ENCODE measurements around the gene PPA1.
"Not testable (repeated sequence)": the region's sequence is repeated elsewhere in the genome, so short reads cannot be mapped to it uniquely, and the experiment has no call there.

Gene PPA1

DNA sequence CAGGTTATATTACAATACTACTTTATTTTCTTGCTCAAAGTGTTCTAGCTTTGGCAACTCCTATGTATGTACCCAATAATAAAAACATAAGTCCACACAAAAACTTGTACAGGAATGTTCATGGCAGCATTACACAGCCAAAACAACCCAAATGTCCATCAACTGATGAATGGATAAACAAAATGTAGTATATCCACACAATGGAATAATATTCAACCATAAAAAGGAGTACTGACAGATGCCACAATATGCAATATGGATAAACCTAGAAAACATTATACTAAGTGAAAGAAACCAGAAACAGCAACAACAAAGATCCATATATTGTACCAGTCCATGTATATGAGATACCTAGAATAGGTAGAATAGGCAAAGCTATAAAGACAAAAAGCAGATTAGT, 21.0 kb downstream of the PPA1 start:
- no peak for DNase-seq (ENCODE audit: low read depth in 2 of 2)

DNA sequence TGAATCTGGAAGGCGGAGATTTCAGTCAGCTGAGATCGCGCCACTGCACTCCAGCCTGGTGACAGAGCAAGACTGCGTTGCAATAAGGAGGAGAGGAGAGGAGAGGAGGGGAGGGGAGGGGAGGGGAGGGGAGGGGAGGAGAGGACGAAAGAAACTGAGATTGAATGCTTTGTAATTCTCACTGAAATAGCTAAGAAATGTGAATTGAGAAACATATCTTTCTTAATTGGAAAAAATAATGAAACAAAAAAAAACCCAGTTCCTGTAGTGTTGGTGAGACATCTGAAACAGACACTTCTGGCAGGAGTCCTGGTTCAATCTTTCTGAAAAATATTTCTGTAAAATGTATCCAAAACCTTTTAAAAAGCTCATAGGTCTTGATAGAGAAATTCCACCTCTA, 26.5 kb downstream of the PPA1 start:
- no peak for DNase-seq (ENCODE audit: low read depth in 2 of 2)

DNA sequence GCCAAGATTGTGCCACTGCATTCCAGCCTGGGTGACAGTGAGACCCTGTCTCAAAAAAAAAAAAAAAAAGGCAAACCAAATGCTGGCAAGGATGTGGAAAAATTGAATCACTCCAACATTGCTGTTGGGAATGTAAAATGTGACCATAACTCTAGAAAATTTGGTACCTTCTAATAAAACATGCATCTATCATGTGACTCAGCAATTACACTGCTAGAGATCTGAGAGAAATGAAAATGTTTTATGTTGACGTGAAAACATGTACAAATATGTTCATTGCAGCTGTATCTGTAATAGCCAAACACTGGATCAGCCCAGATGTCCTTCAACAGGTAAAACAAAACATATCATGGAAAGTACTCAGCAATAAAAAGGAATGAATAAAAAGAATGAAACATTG, 32.1 kb downstream of the PPA1 start:
- DNase-seq (ENCODE audit: low read depth in 2 of 2) = no peak

DNA sequence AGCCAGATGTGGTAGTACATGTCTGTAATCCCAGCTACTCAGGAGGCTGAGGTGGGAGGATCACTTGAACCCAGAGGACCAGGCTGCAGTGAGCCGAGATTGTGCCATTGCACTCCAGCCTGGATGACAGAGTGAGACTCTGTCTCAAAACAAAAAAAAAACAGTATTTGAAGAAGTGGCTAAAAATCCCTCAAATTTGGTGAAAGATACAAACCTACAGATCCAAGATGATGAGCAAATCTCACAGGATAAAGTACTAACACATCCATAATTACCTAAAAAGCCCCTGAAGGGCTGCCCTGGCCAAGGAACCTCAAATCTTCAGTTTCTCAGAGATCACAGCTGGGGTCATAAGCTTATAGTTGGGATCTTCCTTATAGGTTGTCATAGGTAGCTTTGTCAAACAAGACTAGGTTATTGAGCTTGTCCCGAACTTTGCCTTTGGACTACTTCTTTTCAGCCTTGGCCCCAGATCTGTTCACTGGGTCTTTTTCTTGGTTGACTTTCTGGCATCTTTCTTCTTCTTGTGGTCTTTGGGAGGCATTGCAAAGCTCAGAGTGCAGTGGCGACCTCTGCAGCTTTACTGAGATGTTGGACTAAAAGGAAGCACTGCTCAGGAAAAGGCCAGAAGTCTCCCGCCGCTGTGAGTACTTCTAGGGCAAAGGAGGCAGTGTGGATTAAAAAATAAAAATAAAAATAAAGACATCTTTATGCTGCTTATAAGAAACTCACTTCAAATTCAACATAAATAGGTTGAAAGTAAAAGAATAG, 34.3 kb downstream of the PPA1 start:
- no peak for DNase-seq (ENCODE audit: low read depth in 2 of 2)

DNA sequence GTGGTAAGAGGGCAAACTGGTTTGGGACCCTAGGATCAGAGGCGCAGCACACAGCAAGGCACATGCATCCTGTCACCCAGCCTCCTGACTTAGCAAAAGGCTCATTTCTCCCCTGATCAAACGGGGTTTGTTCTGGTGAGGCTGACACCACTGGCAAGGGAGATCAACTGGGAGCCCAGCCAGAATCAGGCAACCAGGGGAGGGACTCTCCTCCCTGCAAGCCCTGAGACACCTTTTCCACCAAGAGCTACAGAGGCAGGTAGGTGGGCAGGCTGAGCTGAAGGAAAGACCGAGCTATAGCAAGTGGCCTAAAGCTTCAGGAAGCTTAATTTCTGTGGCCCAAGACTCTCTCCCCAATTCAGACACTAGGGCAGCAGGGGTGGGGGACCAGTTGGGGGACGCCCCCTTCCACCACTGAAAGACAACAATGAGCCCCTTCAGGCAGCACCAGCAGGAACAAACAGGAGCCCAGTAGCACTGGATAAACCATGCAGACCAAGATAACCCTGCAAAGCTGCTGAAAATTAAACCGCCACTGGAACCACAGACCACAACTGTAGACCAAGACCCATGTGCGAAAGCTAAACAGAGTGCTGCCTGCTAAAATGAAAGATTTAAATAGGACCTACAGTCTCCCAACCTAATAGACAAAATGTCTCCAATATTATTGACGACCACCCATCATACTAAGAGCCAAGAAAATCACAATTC, 35.8 kb downstream of the PPA1 start:
- no peak for DNase-seq (ENCODE audit: low read depth in 2 of 2)

DNA sequence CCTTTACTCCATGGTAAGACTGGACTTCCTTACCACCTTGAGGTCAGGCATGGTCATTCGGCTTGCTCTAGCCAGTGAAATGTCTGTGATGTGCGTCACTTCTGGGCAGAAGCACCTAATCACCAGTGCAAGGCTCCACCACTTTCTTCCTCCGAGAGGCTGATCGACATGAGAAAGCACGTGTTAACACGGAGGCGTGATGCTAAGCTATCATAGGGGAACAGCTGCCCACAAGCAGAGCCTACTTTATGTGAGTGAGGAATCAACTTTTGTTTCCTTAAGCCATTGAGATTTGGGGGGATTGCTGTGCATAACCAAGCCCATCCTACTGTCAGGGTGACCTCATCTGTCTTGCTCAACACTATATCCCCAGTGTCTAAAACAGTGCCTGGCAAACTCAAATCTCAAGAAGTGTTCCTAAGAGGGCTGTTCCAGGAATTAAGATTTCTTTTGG, 39.8 kb downstream of the PPA1 start:
- no peak for DNase-seq (ENCODE audit: low read depth in 2 of 2)

DNA sequence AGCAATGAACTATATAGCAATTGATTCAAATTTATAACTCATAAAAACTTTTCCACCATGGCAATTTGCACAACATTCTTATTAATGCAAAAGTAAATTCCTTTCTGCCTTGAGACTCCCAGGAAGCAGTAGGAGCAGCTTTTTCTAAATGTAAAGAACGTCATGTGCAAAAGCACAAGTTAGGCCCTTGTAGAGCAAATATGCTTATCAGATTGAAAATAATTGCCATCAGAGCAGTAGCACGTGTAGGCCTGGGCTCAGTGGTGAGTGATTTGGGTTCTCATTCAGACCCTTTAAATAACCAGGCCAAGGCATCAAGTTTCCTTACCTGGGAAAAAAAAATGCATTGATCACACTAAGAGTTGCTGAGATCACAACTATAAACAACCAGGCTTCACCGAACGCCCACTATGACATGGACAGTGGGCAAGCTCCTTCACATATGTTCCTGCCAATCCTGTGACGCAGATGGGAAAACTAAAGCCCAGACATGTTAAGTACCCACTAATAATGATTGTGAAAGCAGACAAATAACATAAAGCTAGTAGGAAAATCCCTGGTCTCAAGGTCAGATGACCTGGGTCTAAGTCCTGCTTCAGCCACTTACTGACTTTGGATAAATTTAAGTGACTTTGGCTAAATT, 40.8 kb downstream of the PPA1 start:
- no peak for DNase-seq (ENCODE audit: low read depth in 2 of 2)

DNA sequence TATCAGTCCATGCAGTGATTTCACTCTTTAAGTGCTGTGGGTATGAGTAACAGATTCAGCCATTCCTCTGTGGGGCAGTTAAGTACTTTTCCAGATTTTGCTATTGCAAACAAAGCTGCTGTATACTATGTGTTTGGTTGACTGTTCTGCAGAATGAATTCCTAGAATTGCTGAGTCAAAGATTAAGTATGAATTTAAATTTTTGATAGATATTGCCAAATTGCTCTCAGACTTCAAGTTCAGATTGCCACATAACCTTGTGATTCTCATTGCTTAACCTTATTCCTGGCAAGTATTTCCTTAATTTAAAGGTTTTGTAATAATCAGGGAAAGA, 41.3 kb downstream of the PPA1 start:
- DNase-seq (ENCODE audit: low read depth in 2 of 2) = no peak

DNA sequence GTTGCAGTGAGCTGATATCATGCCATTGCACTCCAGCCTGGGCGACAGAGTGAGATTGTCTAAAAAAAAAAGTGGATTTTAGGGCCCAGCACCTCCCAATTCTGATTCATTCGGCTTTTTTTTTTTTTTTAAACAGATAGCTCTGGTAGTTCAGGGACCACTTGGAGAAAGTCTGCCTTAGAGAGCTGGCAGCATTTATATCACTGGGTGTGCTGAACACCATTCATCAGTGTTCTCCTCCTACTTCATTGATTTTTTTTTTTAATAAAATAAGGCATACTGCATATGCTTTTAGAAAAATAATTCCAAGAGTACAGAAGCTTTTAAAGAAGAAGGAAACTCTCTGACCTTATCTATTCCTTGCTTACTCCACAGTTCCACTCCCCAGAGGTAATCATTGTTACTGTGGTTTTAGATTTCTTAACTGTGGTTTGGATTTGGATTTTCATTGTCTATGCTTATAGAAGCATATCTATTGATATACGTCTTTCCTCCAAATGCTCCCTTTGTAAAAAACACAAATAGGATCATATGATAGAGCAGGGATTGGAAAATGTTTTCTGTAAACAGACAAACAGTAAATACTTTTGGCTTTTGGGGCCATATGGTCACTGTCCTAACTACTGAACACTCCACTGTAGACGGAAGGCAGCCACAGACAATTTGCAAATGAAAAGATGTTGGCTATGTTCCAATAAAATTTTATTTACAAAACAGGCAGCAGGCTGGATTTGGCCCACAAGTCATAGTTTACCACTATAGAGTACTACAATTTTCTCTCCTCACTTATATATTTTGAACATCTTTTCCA, 41.9 kb downstream of the PPA1 start:
- DNase-seq (ENCODE audit: low read depth in 2 of 2) = no peak

DNA sequence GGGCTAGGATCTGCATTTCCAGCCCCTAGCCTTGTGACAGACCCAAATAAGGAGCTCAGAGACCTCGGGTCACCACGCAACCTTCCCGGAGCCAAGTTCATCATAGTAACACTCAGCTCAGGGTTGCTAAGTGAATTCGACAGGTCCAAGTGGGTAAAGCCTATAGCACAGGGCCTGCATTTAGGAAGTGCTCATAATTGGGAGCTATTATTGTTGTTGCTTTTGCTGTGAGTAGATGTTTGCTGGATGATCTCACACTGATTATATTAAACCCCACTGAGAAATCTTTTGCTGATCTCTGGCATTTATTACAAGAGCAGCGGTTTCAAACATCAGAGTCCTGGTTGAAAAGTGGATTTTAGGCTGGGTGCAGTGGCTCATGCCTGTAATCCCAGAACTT, 42.6 kb downstream of the PPA1 start:
- no peak for DNase-seq (ENCODE audit: low read depth in 2 of 2)

DNA sequence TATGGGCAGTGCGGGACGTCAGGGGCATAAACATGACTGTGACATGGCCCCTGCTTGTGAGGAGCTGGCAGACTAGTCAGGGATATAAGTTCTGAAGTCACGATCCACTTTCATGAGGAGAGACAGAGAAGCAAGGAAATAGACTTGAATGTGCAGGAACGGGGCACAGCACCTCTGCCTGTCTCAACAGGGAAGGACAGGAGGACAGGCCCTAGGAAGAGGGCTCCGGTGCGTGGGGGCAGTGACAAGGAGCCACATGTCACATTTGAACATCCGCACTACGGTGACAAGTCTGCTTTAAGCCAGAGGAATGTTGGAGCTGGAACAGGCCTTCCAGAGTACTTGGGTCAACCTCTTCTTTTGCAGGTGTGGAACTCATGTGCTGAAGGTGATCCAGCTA, 43.1 kb downstream of the PPA1 start:
- DNase-seq (ENCODE audit: low read depth in 2 of 2) = no peak

DNA sequence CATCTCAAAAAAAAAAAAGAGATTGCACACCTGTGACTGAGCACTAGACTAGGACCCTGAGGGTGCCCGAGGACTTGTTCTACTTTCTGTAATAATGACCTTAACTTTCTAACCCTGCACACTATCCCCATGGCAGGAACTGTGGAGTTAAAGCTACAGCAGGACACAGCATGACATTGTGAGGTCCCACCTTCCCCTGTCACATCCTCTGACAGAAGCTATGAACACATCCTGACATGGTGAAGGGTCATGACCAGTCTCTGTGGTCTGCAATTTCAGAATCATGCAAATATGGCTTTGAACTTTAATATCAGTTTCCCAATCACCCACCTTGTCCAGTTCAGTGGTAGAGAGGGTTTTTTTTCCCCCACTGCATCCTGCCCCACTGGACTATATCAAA, 44.5 kb downstream of the PPA1 start:
- DNase-seq (ENCODE audit: low read depth in 2 of 2) = no peak

DNA sequence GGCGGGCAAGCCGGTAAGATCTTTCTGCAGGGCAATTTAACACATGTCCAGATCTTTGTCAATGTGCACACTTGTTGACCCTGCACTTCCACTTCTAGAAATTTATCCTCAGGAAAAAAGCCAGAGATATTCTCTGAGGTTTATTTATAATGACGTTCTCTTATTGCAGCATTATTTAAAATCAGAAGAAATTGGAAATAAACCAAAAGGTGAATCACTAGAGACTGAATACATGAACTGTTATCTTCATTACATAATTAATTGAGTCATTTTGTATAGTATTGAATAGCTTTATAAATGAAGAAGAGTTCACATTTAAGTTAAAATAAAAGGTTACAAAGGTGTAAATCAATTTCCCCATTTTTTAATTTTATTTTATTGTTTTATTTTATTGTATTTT, 46.7 kb downstream of the PPA1 start:
- DNase-seq (ENCODE audit: low read depth in 2 of 2) = no peak

DNA sequence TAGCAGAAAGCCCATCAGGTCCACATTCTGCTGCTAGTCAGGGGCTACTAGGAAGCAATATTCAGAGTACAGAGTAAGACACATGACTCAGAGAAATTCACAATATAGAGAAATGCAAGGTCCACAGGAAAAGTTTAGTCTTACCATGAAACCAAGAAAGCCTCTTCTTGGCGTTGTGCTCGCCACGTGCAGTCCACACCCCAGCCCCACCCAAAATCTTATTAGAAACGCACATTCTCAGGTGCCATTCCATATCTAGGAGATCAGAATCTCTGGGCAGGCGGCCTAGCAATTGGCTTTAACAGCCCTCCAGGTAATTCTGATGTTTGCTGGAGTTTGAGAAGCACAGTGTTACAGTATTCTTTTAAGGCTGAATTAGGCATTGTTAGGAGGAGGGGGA, 47.1 kb downstream of the PPA1 start:
- no peak for DNase-seq (ENCODE audit: low read depth in 2 of 2)

DNA sequence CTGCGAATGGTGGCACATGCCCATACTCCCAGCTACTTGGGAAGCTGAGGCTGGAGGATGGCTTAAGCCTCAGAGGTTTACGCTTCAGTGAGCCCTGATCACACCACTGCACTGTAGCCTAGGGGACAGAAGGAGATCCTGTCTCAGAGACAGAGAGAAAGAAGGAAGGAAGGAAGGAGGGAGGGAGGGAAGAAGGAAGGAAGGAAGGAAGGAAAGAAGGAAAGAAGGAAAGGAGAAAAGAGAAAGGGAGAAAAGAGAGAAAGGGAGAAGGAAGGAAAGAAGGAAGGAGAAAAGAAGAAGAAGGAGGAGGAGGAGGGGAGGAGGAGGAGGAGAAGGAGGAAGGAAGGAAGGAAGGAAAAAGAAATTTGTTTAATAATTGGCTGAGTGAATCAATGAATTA, 49.9 kb downstream of the PPA1 start:
- no peak for DNase-seq (ENCODE audit: low read depth in 2 of 2)

DNA sequence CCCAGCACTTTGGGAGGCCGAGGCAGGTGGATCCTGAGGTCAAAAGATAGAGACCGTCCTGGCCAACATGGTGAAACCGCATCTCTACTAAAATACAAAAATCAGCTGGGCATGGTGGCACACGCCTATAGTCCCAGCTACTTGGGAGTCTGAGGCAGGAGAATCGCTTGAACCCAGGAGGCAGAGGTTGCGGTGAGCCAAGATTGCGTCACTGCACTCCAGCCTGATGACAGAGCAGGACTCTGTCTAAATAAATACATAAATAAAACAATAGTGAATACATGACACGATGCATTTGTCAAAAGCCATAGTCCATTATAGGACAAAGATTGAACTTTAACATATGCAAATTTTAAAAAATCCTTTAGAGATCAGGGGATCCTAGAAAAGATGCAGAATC, 54.0 kb downstream of the PPA1 start:
- DNase-seq (ENCODE audit: low read depth in 2 of 2) = not testable (repeated sequence)

DNA sequence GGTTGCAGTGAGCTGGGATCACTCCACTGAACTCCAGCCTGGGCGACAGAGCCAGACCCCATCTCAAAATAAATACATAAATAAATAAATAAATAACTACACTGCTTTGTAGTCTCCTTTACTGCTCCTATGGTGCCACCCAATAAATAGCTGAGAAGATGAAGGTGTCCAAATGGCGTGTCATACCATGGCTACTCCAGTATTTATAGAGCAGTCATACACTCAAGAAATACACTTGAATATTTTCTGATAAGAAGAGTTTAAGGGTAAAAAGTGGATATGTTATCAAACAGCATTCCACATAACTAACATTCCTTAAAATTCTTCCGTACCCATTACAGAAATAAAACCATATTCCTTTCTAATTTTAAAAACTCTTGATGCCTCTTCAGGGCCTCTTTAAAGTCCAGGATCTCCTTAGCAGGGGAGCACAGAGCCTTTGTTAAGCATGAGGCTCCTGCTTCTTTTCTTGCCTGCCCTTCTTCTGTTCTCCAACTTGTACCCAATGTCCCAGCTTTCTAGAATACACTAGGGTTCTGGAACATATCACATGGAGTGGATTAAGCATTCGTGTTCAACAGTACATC, 55.0 kb downstream of the PPA1 start:
- DNase-seq (ENCODE audit: low read depth in 2 of 2) = no peak

DNA sequence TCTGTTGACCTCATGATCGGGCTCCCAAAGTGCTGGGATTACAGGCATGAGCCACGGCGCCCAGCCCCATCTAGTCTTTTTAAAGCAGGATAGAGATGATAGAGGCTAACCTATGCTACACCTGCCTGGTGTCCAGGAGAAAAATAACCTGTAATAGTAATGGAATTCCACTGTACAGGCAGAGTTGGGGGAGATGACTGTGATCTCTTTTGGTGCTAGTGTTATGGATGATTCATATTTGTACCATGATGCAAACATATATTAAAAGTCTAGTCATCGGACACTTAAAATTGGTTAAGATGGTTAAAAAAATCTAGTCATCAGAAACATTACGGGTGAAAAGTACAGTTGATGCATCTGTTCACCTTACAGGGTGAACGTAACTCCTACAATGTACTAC, 56.8 kb downstream of the PPA1 start:
- no peak for DNase-seq (ENCODE audit: low read depth in 2 of 2)

DNA sequence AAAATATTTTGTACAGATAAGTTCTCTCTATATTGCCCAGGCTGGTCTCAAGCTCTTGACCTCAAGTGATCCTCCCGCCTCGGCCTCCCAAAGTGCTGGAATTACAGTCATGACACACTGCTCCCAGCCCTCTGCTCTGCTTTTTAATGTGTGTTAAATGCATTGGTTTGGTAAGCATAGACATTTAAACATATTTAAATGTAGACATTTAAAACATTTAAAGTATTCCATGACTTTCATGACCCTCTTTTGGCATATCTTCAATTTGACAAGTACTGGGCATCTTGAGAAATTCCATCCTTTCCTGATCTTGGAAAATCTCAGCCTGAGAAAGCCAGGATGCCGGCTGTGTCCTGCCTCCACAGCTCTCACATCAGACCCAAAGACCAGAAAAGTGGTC, 57.7 kb downstream of the PPA1 start:
- no peak for DNase-seq (ENCODE audit: low read depth in 2 of 2)

DNA sequence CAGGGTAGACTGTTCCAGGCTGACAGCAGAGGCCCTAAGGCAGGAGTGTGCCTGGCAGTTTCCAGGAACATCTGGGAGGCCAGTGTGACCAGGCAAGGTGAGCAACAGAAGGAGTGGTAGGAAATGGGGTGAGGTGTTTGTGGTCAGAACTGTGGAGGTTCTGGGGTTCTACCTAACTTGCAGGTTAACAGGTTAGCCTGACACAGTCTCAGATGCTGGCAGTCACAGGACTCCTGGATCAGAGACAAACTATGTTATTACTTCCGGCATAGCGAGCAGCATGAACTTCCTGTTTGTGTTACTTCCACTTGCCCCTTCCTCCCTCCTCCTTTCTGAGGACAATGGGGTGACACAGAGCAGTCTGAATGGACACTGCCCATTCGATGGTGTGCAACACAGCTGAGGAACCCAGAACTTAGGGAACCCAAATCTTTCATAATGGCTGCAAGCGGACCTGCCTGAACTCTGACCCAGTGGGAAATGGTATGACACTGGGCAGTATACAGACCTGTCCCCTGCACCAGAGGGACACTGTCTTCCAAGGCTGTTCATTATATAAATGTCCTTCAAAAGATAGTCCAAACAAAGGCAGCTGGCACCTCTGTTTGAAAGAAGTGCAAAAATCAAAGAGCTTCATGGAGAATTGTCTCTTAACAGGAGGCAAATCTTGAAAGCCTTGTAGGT, 59.0 kb downstream of the PPA1 start:
- no peak for DNase-seq (ENCODE audit: low read depth in 2 of 2)

DNA sequence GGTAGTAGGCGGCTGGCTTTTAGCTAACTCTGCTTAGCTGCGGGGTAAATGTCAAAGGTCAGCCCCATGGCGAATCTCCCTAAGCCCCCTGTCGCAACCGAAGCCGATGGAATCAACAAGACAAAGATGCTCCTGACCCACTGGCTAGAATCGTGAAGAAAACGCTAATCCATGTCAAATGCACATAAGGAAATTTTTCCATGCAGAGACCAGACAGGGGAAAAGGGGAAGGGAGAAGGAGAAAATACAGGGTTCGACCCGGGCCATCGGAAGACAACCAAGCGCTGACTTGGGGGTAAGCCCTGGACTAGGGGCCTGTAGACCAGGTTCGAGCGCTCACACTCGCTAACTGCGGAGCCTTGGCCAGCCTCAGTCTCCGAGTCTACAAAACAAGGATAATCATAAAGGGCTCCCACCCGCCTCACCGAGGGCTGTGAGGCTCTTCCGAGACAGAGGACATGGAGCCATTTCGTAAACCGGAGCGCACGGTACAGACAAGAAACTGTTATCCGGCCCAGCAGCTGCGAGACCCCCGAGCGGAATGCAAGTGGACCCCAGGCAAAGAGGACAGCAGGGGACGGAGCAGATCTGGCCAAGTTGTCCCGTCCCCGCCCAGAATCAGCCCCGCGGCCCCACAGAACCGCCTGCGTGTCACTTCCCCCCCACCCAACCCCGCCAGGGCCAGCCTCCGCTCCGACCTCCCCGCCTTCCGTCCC, 63.4 kb downstream of the PPA1 start:
- DNase-seq (ENCODE audit: low read depth in 2 of 2) = no peak

Measured in stimulated activated CD8-positive, alpha-beta memory T cell treated with anti-CD3 and anti-CD28 coated beads, Interleukin-15, amount 100 ng/mL, for 4 hours (primary cell).